Neutrophil (primary cell): Measurements from ENCODE around the gene SLC26A2.

Source experiments
- H3K27ac ChIP-seq: fragments of 200-600 bp; sonication (generic); 2 replicates; pipeline ENCODE4 v1.5.1; 2016; ENCODE audit warnings: mild to moderate bottlenecking, moderate library complexity
- H3K27me3 ChIP-seq: fragments of 200-600 bp; sonication (generic); 2 replicates; pipeline ENCODE4 v1.6.0; 2016; ENCODE audit warnings: mild to moderate bottlenecking
- H3K36me3 ChIP-seq: fragments of 200-600 bp; sonication (generic); 2 replicates; pipeline ENCODE4 v1.5.1; 2017
- H3K4me1 ChIP-seq, 2 experiments: fragments of 200-600 bp in 1 of 2; sonication (generic) in 1 of 2; 1 replicate in 1 of 2; 2 replicates in 1 of 2; pipeline versions ENCODE4 v1.5.1 to v1.6.1; 2013 to 2016; ENCODE audit warnings: low read depth in 1 of 2, low read length in 1 of 2, mild to moderate bottlenecking in 1 of 2, moderate library complexity in 1 of 2; ENCODE audit not compliant: control insufficient read depth in 1 of 2, insufficient read depth in 1 of 2
- H3K4me3 ChIP-seq, 2 experiments: fragments of 200-600 bp in 1 of 2; sonication (generic) in 1 of 2; 1 replicate in 1 of 2; 2 replicates in 1 of 2; pipeline ENCODE4 v1.5.1; 2013 to 2016; ENCODE audit warnings: low read depth in 1 of 2, low read length in 1 of 2, mild to moderate bottlenecking in 1 of 2, moderate library complexity in 1 of 2
- H3K9me3 ChIP-seq: fragments of 200-600 bp; sonication (generic); 2 replicates; pipeline ENCODE4 v1.5.1; 2016
- CTCF ChIP-seq: fragments of 200-600 bp; sonication (generic); IDR thresholded peaks from 2 replicates; pipeline ENCODE4 v1.5.1; 2016; ENCODE audit warnings: antibody characterized with exemption

SLC26A2 gene

GRCh38 chr5:150020249-150020648 lies 59.7 kb downstream of the SLC26A2 start:
- no peak for TF ChIP-seq CTCF
- peaks cover 62% of the 10 kb centered on the region for H3K36me3 ChIP-seq
- H3K27ac ChIP-seq: no peak overlapping the region
- H3K9me3 ChIP-seq: no peaks in the 10 kb centered on the region
- H3K27me3 ChIP-seq: no peaks in the 10 kb centered on the region
- H3K4me1 ChIP-seq: no peaks in the 10 kb centered on the region
- no peak overlapping the region for H3K4me3 ChIP-seq

GRCh38 chr5:150021491-150022157 lies 61.1 kb downstream of the SLC26A2 start:
- H3K36me3 ChIP-seq: peaks cover 76% of the 10 kb centered on the region
- no peak for TF ChIP-seq CTCF
- no peak overlapping the region for H3K4me3 ChIP-seq
- no peaks in the 10 kb centered on the region for H3K4me1 ChIP-seq
- H3K9me3 ChIP-seq: no peaks in the 10 kb centered on the region
- H3K27me3 ChIP-seq: no peaks in the 10 kb centered on the region
- H3K27ac ChIP-seq: no peak overlapping the region

DNA sequence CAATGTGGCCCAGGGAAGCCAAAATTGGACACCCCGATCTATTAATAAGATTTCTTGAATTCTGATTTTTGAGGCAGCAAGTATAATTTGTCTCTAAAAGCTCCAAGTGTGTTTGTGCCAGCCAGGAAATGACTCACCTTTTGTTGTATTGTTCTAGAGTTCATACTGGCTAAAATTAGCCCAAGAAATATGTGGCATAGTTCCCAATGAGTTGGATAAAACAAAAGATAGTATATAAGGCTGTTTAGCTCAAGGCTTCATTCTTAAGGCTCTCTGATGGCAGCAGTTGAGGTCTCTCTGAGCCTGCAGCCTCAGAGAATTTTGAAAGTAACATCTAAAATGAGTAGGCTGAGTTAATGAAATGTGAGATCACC lies 61.6 kb downstream of the SLC26A2 start:
- no peak overlapping the region for H3K27ac ChIP-seq
- peaks cover 80% of the 10 kb centered on the region for H3K36me3 ChIP-seq
- no peaks in the 10 kb centered on the region for H3K9me3 ChIP-seq
- no peak overlapping the region for H3K4me3 ChIP-seq
- H3K4me1 ChIP-seq: no peaks in the 10 kb centered on the region
- TF ChIP-seq CTCF: no peak
- H3K27me3 ChIP-seq: no peaks in the 10 kb centered on the region

- Histone ChIP-seq H3K27ac (no peak overlapping the region), H3K4me1 (no peaks in the 10 kb centered on the region), H3K27me3 (no peaks in the 10 kb centered on the region), H3K9me3 (no peaks in the 10 kb centered on the region), H3K4me3 (no peak overlapping the region), H3K36me3 (peaks cover 84% of the 10 kb centered on the region)
- TF ChIP-seq CTCF: no peak
Observed at GRCh38 chr5:150022681-150023080, 62.1 kb downstream of the SLC26A2 start.

DNA sequence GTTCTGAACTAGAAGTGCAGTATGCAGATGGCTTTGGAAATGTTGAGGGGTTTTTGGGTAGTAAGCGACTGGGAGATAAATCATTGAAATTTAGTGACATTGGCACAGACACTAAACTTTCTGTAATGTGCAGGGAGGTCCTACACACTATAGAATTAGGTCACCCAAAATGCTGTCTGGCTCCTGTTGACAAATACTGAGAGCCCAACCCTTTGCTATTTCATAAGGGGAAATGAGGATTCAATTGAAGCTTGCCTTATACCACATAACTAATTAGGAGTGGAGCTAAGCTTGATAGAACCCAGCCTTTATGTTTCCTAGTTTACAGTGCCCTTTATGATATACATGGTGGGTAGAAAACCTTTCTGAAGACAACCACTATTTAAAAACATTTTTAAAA lies 62.6 kb downstream of the SLC26A2 start:
- H3K4me3 ChIP-seq: no peak overlapping the region
- H3K4me1 ChIP-seq: no peaks in the 10 kb centered on the region
- peaks cover 87% of the 10 kb centered on the region for H3K36me3 ChIP-seq
- TF ChIP-seq CTCF: no peak
- no peak overlapping the region for H3K27ac ChIP-seq
- H3K9me3 ChIP-seq: no peaks in the 10 kb centered on the region
- H3K27me3 ChIP-seq: no peaks in the 10 kb centered on the region
